Lower leg skin (tissue), 4 donors: ENCODE data around the gene FAM131A. TPM values are rescaled to one million over a fixed set of nuclear protein-coding genes. Genes with fewer than 3 reads are reported as not detected.

Experiments
- DNase-seq, 2 donors: peaks; one replicate each; pipeline ENCODE4 v3.0.0-alpha.2; 2019; ENCODE audit warnings: low spot score in 2 of 2
- H3K4me3 ChIP-seq: fragments of 200-600 bp; sonication (generic); 2 replicates; pipeline ENCODE4 v1.5.1; 2017; ENCODE audit warnings: mild to moderate bottlenecking, low read depth; ENCODE audit not compliant: poor library complexity, severe bottlenecking
- CTCF ChIP-seq, 3 donors: fragments of 450-650 bp; IDR thresholded peaks; one replicate each; pipeline ENCODE4 v1.5.1; 2016; ENCODE audit warnings: antibody characterized with exemption in 3 of 3, mild to moderate bottlenecking in 3 of 3, moderate library complexity in 2 of 3
- POLR2A ChIP-seq, 2 donors: fragments of 450-650 bp; IDR thresholded peaks; one replicate each; pipeline ENCODE4 v1.6.1; 2016 to 2017; ENCODE audit warnings: antibody characterized with exemption in 2 of 2, mild to moderate bottlenecking in 1 of 2, moderate library complexity in 1 of 2
- WGBS, 2 donors: methylation state at CpG; one replicate each; pipeline ENCODE4 v1.1.5; 2018; 5-methylcytosine and 5-hydroxymethylcytosine counted together
- intact Hi-C: fragments of 100-400 bp; cut with DNase I; formaldehyde crosslinking; loops from one replicate; pipeline ENCODE4 v1.15.0; 2023; ENCODE audit warnings: low total_unique reads
- total RNA-seq, 4 donors: library from RNA; depleted of rRNA; stranded (reverse); fragments of >200 nt; gene quantifications; one replicate each; pipeline ENCODE4 v1.1.0, GENCODE V29; 2016

Gene FAM131A
- total RNA-seq, 4 donors from 2014 or later: 60.3 to 81.7 (median 66.9) TPM

GRCh38 chr3:184388936-184389230 is 51.5 kb downstream of the FAM131A start:
- no peak for DNase-seq
- no peak overlapping the region for H3K4me3 ChIP-seq
- TF ChIP-seq POLR2A (IDR thresholded peaks at IDR 0.05) (no peak), CTCF (IDR thresholded peaks at IDR 0.05) (no peak)
- 83 to 91% methylated on average over 8 of the region's 8 CpGs for WGBS, 2 donors
- intact Hi-C loops: no loop called here

GRCh38 chr3:184389384-184389783 is 52.0 kb downstream of the FAM131A start:
- intact Hi-C loops: no loop called here
- 63 to 66% methylated on average over 5 of the region's 5 CpGs for WGBS, 2 donors
- TF ChIP-seq CTCF (IDR thresholded peaks at IDR 0.05): no peak
- TF ChIP-seq POLR2A (IDR thresholded peaks at IDR 0.05): no peak
- no peak overlapping the region for H3K4me3 ChIP-seq
- no peak for DNase-seq

GRCh38 chr3:184389935-184390528 is 52.6 kb downstream of the FAM131A start:
- 86 to 88% methylated on average over 5 of the region's 5 CpGs for WGBS, 2 donors
- no peak for DNase-seq
- TF ChIP-seq CTCF (IDR thresholded peaks at IDR 0.05) (no peak), POLR2A (IDR thresholded peaks at IDR 0.05) (no peak)
- no peak overlapping the region for H3K4me3 ChIP-seq
- intact Hi-C loops: no loop called here

GRCh38 chr3:184391266-184391665 is 53.9 kb downstream of the FAM131A start:
- DNase-seq: no peak
- TF ChIP-seq CTCF (IDR thresholded peaks at IDR 0.05) (no peak), POLR2A (IDR thresholded peaks at IDR 0.05) (no peak)
- no peak overlapping the region for H3K4me3 ChIP-seq
- intact Hi-C loops: no loop called here
- WGBS, 2 donors: 76% methylated on average over 3 of the region's 3 CpGs

GRCh38 chr3:184395320-184395660 is 57.9 kb downstream of the FAM131A start:
- 84 to 90% methylated on average over 2 to 5 of the region's 5 CpGs for WGBS, 2 donors
- DNase-seq: no peak
- TF ChIP-seq CTCF (IDR thresholded peaks at IDR 0.05) (no peak), POLR2A (IDR thresholded peaks at IDR 0.05) (no peak)
- intact Hi-C loops: no loop called here
- H3K4me3 ChIP-seq: no peak overlapping the region

Other genes with a start within 250 kb of the FAM131A start
- gene HTR3E, start 240.5 kb upstream of the FAM131A start, total RNA-seq: not detected
- gene EIF2B5, start 202.2 kb upstream of the FAM131A start, total RNA-seq: 10 to 100 TPM; 36.5 to 52.5 (median 40.1) TPM
- 10 to 100 TPM; 37.9 to 81.9 (median 42.4) TPM for gene DVL3, start 182.2 kb upstream of the FAM131A start, total RNA-seq
- gene AP2M1, start 162.7 kb upstream of the FAM131A start, total RNA-seq: 100 to 1,000 TPM; 109 to 168 (median 122) TPM
- gene ABCF3, start 151.4 kb upstream of the FAM131A start, total RNA-seq: 10 to 100 TPM; 47.6 to 62.9 (median 53.6) TPM
- not detected for gene VWA5B2, start 108.0 kb upstream of the FAM131A start, total RNA-seq
- 10 to 100 TPM; 41.7 to 53.6 (median 46.2) TPM for gene ALG3, start 88.6 kb upstream of the FAM131A start, total RNA-seq
- gene EEF1AKMT4, start 87.9 kb upstream of the FAM131A start, total RNA-seq: 1 to 10 TPM; 4.3 to 7.7 (median 6.1) TPM
- gene CAMK2N2, start 76.0 kb upstream of the FAM131A start, total RNA-seq: not detected
- not detected for gene ECE2, start 61.6 kb upstream of the FAM131A start, total RNA-seq
- gene PSMD2, start 38.4 kb upstream of the FAM131A start, total RNA-seq: 100 to 1,000 TPM; 194 to 263 (median 211) TPM
- 100 to 1,000 TPM; 418 to 445 (median 433) TPM for gene EIF4G1, start 23.0 kb upstream of the FAM131A start, total RNA-seq
- 1 to 10 TPM; 1.7 to 6.0 (median 4.0) TPM for gene CLCN2, start 24.0 kb downstream of the FAM131A start, total RNA-seq
- 10 to 100 TPM; 54.7 to 95.9 (median 66.8) TPM for gene POLR2H, start 24.1 kb downstream of the FAM131A start, total RNA-seq
- 1 to 10 TPM in 1 of 4 donors, under 1 TPM in 2, not detected in 1; 0.36 to 1.3 (median 0.37) TPM for gene THPO, start 40.6 kb downstream of the FAM131A start, total RNA-seq
- 1 to 10 TPM; 3.3 to 5.2 (median 4.3) TPM for gene CHRD, start 42.5 kb downstream of the FAM131A start, total RNA-seq
- gene EPHB3, start 224.2 kb downstream of the FAM131A start, total RNA-seq: 100 to 1,000 TPM in 3 of 4 donors, 10 to 100 TPM in 1; 99.4 to 120 (median 109) TPM